ENCODE data around the gene MINAR1.

DNA sequence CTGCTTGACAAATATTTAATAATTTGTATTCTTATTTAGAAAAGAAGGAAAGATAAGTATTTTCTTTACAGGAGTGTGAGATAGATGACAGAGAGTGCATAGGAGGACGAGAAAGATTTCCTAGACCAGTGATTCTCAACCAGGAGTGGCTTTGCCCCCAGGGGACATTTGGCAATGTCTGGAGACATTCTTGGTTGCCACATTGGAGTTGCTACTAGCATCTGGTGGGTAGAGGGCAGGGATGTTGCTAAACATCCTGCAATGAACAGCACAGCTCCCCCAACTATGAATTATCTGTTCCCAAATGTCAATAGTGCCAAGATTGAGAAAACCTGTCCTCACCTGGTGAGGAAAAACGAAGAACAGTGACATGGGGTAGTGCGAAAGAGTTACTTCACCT is 30.8 kb upstream of the MINAR1 start:
- TF ChIP-seq, protein P1, sequence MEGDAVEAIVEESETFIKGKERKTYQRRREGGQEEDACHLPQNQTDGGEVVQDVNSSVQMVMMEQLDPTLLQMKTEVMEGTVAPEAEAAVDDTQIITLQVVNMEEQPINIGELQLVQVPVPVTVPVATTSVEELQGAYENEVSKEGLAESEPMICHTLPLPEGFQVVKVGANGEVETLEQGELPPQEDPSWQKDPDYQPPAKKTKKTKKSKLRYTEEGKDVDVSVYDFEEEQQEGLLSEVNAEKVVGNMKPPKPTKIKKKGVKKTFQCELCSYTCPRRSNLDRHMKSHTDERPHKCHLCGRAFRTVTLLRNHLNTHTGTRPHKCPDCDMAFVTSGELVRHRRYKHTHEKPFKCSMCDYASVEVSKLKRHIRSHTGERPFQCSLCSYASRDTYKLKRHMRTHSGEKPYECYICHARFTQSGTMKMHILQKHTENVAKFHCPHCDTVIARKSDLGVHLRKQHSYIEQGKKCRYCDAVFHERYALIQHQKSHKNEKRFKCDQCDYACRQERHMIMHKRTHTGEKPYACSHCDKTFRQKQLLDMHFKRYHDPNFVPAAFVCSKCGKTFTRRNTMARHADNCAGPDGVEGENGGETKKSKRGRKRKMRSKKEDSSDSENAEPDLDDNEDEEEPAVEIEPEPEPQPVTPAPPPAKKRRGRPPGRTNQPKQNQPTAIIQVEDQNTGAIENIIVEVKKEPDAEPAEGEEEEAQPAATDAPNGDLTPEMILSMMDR (IDR thresholded peaks at IDR 0.05; ENCODE audit: insufficient read depth, low read depth, low read length) = no peak
- no peak for TF ChIP-seq EZH2 (IDR thresholded peaks at IDR 0.05; ENCODE audit: insufficient read depth, low read length)

All from astrocyte (in vitro differentiated cells and primary cell).